HG03439 (cell line): ENCODE measurements around the gene SOX15.
"Not testable (repeated sequence)": the region's sequence is repeated elsewhere in the genome, so short reads cannot be mapped to it uniquely, and the experiment has no call there.

Experiments
- ATAC-seq: cut with Tn5 transposase; IDR thresholded peaks from one replicate; pipeline ENCODE4 v1.9.1; 2021; ENCODE audit warnings: mild to moderate bottlenecking, moderate library complexity; ENCODE audit not compliant: unreplicated experiment

The SOX15 gene

GRCh38 chr17:7589891-7590691 lies at the start of gene SOX15:
Gene SOX15, minus strand, starts transcription at chr17:7590094. Its CDS starts 418 bp downstream, at chr17:7589676.
- ATAC-seq, result no peak

- ATAC-seq, result no peak
Observed at GRCh38 chr17:7636163-7636562, 46.3 kb upstream of the SOX15 start.

- ATAC-seq, result no peak
Observed at GRCh38 chr17:7634384-7634783, 44.5 kb upstream of the SOX15 start.

- no peak for ATAC-seq
Observed at GRCh38 chr17:7633093-7633492, 43.2 kb upstream of the SOX15 start.

DNA sequence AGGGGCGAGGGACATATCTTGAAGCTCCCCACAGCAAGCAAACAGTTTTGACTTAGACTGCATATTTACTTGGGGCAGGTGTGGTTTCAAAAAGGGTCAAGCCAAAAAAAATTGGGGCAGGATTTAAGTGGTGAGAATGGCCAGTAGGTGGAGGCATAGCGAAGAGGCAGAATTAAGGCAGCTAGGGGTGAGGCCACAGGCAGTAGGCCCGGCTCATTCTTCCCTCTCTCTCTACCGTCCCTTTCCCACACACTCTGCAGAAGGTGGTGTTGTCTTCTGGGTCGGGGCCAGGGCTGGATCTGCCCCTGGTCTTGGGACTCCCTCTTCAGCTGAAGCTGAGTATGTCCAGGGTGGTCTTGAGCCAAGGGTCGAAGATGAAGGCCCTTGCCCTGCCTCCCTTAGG lies 42.6 kb upstream of the SOX15 start:
- no peak for ATAC-seq

GRCh38 chr17:7631398-7632380 lies 41.8 kb upstream of the SOX15 start:
- no peak for ATAC-seq

DNA sequence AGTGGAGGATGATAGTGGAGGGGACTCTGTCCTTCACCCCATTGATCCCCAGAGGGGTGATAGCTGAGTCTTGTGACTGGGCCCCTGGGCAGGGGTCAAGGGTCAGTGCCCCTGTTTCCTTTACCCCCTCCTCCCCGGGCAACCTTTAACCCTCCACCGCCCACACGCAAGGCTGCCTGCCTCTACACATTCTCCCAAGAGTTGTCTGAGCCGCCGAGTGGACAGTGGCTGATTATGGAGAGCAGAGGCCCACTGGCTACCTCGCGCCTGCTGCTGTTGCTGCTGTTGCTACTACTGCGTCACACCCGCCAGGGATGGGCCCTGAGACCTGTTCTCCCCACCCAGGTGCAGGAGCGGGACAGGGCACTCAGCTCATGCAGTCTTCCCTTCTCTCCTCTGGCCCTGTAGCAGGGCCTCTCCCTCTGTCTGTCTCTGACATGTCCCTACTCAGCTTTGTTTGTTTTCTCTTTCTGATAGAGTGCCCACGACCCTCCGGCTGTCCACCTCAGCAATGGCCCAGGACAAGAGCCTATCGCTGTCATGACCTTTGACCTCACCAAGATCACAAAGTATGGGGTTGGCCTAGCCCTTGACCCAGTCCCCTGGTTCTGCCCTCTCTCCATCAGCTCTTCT lies 40.2 kb upstream of the SOX15 start, which contains the start of gene SHBG:
TSS of gene SHBG (plus strand) at position 197 of the 633 bp plus-strand sequence. CDS start at position 235, 38 bp downstream.
- no peak for ATAC-seq

GRCh38 chr17:7627250-7628121 lies 37.6 kb upstream of the SOX15 start, which contains the start of gene SAT2:
Gene SAT2, minus strand, starts transcription at chr17:7627821. Its CDS starts 186 bp downstream, at chr17:7627635.
- ATAC-seq, result peak; percentile 76

DNA sequence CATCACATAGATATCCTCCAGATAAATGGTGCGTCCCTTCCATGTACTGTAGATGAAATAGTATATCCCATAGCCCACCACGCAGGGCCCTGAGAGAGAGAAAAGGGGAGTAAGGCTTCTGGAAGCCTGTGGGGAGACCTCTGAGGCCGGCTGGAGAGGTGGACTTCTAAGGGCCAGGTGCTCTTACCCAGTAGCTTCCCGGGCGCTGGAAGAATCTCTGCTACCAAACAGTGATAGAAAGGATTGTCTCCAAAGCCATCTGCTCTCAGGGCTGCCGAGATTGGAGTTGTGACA lies 37.0 kb upstream of the SOX15 start:
- ATAC-seq, result no peak

- no peak for ATAC-seq
Observed at GRCh38 chr17:7626307-7626706, 36.4 kb upstream of the SOX15 start.

- not testable (repeated sequence) for ATAC-seq
Observed at GRCh38 chr17:7625749-7626148, 35.9 kb upstream of the SOX15 start.

GRCh38 chr17:7623661-7624060 lies 33.8 kb upstream of the SOX15 start:
- ATAC-seq, result no peak

DNA sequence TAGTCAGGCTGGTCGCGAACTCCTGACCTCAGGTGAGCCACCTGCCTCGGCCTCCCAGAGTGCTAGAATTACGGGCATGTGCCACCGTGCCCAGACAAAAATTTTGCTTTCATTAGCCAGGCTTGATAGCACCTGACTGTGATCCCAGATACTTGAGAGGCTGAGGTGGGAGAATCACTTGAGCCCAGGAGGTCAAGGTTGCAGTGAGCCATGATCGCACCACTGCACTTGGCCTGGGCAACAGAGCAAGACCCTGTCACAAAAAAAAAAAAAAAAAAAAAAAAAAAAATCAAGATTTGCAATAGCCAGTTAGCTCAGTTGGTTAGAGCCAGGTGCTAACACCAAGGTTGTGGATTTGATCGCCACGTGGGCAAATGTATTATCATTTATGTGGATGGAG lies 30.9 kb upstream of the SOX15 start:
- no peak for ATAC-seq

GRCh38 chr17:7618608-7619007 lies 28.7 kb upstream of the SOX15 start:
- ATAC-seq, result no peak

DNA sequence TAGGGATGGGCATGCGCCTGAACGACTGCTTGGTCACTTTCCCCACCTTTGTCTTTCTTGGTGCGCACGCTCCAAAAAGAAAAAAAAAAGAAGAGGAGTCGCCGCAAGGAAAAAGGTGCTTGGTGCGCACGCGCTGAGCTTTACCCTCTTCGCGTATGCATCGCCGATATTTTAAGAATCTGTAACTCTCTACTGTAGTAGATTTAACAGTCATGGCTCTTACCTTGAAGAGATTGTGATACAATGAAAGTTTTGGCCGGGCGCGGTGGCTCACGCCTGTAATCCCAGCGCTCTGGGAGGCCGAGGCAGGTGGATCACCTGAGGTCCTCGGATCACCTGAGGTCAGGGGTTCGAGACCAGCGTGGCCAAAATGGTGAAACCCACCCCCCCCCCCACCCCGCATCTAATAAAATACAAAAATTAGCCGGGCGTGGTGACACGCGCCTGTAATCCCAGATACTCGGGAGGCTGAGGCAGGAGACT lies 25.4 kb upstream of the SOX15 start:
- no peak for ATAC-seq

- peak; percentile 92 for ATAC-seq
Observed at GRCh38 chr17:7614425-7615264, 24.8 kb upstream of the SOX15 start, which contains the start of gene FXR2. Gene FXR2, minus strand, starts transcription at chr17:7614897. Its CDS starts 365 bp downstream, at chr17:7614532.

- ATAC-seq, result peak; percentile 2
Observed at GRCh38 chr17:7613769-7614424, 24.0 kb upstream of the SOX15 start.

- no peak for ATAC-seq
Observed at GRCh38 chr17:7612294-7612640, 22.4 kb upstream of the SOX15 start.
